CD4-positive, alpha-beta T cell treated with Interleukin-4 for 1 hour (primary cell): ENCODE data around the gene CHSY1.
A peak's percentile ranks its signal among the peaks of the same experiment; 100 is the strongest.

Experiments
- DNase-seq, 2 donors: peaks; one replicate each; pipeline ENCODE4 v3.0.0-alpha.2; 2020 to 2022

The CHSY1 gene

DNA sequence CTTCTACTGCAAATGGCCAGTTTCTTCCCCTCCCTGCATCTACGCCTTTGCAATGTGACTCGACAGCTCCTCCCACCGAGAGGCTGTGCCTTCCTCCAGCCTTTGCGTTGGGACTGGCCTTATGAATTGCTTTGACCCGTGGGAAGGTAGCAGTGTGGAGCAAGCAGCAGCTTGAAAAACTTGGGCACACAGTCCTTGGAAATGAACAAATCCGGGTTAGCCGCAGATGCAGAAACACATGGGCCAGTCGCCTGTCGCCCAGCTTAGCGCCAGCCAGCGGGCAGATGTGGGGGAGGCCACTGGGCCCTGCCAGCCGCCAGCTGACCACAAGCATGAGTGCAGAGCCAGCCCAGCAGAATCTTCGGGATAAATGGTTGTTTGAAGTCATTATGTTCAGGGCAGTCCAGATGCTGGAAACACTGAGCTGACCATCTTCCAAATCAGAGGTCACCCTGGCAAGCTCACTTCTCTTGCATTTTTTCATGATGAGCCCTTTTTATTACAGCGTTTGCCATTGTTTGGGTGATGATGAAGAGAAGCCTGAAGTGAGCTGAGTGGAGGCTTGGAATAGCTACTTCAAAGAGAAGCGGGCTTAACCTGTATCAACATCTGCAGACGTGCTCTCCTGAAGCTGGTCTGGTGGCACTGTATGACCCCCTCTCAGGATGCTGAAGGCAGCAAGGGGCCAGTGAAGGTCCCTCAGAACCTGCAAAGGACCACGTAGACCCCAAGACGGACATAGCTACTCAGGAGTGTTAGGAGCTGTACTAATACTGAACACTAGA is 15.7 kb upstream of the CHSY1 start:
- DNase-seq = no peak

DNA sequence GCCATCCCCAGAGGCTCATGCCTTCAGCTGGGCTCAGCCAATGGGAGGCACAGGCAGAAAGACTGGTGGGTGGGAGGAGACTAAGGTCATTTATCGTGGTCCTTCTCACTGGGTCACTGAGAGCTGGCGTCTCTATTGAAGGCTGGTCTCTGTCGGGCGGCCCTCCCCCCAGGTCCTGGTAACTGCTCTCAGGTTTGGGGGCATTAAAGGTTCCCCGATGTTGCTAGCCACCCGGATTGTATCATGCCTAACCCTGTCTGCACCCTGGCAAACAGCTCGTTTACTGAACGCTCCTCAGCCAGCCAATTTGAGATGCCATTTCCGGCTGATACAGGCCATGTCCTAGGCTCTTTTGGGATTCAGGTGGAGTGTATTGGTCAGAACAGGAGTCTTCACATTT is 14.9 kb upstream of the CHSY1 start:
- no peak for DNase-seq

DNA sequence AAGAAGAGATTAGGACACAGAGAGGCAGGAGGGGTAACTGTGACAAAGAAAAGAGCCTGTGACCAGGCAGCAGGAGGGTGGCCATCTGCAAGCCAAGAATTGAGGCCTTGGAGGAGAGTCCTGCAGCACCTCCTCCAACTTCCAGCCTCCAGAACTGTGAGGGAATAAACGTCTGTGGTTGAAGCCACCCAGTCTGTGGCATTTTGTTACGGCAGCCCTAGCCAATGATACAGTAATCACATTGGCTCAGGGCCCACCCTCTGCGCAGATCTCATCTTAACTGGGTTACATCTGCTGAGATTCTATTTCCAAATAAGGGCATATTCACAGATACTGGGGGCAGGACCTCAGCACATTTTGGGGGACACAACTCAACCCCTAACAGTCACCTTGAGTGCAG is 14.2 kb upstream of the CHSY1 start:
- no peak for DNase-seq

DNA sequence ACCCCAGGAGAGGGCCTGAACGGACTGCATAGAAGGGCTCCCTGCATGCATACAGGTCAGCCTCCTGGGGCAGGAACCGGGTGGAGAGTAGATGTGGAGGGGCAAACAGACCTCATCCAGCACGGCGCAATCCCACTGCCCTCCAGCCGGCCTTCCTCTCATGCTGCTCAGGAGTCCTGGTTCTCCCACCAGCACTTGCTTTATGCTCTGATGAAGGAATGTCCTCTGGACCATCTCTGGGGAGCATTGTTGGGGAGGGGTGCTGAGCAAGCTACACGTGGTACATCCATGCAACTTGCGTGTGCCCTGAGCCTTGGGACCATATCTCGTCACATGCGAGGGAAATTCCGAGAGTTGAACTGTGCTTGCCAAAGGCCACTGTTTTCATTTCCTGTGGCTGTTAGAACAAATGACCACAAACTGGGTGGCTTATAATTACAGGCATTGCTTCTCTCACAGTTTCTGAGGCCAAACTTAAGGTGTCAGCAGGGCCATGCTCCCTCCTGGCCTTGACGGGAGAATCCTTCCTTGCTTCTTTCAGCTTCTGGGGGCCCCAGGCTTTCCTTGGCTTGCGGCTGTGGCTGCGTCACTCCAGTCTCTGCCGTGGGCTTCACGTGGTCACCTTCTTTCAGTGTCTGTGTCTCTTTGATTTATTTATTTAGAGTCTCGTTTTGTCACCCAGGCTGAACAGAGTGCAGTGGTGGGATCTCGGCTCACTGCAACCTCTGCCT is 13.2 kb upstream of the CHSY1 start:
- DNase-seq = no peak

DNA sequence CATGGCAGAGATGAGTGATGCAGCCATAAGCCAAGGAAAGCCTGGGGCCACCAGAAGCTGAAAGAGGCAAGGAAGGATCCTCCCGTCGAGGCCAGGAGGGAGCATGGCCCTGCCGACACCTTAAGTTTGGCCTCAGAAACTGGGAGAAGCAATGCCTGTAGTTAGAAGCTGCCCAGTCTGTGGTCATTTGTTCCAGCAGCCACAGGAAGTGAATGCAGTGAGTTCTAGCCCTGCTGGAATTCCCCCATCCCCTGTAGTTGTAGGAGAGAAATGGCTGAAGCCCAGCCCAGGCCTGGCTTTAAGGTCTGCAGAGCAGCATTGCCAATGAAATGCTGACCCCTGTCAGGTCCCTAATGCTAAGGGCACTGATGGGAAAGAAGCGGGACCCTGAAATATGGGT is 12.2 kb upstream of the CHSY1 start:
- no peak for DNase-seq

DNA sequence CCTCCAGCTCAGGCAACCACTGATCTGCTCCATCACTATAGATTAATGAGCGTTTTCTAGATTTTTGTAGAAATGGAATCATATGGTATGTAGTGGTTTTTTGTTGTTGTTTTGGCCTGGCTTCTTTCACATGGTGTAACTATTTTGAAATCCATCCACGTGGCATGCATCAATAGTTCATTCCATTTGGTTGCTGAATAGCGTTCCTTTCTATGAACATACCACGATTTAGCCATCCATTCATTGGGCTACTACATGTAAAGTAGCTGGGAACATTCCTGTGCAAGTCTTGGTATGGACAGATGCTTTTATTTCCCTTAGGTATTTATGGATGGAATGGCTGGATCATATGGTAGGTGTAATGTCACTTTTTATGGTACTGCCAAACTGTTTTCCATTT is 10.7 kb upstream of the CHSY1 start:
- no peak for DNase-seq

DNA sequence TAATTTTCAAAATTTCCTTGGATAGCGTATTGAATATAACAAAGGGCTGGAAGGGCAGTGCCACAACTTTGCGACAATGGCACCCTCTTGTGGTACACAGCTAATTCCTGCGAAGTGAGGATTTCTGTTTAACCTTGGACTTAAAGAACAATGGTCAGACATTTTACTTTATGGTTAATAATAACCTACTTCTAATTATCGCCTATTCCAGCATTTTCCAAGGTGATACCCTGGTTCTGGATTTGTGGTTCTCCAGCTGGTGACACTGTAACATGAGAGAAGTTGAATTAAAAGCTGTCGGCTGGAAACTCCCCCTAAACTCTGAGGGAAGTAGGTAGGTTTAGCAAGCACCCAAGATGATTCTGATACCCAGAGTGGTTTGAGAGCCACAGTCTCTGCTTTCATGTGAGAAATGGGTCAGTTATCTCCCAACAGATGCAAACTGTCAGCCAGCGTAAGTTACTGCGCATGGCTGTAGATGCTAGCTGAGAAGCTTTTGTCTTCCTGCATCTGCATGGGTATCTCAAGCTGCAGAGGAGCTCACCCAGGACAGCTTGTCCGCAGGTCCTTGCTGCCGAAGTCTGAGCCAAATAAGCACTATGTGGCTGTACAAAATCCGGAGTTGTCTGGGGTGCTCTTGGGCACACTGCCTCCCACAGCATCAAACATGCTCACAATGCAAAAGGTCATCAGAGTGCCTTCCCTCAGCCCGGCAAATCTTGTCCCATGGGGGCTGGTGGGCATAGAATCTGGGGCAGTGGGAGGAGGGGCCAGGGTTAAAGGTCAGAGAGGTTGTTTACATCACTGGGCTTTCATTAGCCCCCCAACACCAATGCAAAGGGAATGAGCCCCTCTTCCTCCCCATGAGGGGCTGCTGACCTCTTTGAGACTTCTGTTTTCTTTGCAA is 6.6 kb upstream of the CHSY1 start:
- peak; percentile 66 to 72 for DNase-seq

DNA sequence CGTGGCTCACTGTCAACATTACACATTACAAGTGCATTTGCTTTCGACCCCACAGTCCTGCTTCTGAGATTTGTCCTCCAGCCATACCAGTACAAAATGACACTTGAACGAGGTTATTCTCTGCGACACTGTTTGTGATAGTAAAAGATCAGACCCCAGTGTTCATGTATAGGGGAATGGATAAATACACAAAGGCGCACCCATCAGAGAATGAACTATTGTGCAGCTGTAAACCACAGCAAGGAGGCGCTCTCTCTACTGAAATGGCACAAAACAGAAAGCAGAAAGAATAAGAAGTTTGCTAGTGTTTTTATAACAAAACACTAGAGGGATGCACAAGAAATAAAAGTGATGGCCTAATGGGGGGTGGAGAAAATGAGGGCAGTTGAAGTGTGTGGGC is 4.9 kb upstream of the CHSY1 start:
- DNase-seq = no peak

DNA sequence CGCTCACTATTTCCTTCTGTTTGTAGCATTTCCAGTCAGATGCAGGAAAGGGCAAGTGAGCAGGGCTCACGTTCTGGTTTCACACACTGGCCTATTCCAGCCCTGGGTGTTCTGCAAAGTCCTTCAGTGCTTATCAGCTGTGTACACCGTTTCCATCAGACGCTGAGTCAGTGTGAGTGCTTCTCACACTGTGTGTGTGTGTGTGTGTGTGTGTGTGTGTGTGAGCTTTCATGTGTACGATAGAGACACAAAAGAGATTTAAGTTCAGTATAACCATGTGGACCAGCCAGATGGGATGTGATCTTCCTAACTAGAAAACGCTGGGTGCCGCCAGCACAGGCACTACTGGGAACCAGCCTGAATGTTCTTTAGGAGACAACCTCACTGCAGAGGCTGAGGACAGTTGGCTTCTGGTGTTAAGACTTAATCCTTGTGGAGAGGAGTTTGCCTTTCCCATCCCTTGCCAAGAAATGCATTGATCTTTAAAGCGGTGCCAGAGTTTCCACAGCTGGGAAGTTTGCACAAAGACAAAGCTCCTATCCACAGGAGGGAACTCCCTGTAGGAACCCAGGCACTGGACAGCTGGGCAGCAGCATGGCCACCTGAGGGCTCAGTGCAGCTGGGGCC is 3.9 kb upstream of the CHSY1 start:
- DNase-seq = no peak

DNA sequence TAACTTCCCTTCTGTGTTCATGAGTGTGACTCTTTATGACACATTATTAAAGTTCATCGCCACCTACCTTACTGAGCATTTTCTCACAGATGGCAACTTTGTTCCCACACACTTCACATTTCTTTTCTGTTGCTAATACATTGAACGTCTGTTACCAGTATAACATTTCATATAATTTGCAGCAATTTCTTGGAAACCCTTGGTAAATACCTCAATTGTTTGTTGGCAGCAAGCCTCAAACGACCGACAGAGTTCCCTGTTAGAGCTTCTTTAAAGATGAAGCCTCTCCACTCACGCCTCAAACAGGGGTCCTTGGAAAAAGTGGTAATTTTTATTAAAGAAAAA is 3.2 kb upstream of the CHSY1 start:
- no peak for DNase-seq

DNA sequence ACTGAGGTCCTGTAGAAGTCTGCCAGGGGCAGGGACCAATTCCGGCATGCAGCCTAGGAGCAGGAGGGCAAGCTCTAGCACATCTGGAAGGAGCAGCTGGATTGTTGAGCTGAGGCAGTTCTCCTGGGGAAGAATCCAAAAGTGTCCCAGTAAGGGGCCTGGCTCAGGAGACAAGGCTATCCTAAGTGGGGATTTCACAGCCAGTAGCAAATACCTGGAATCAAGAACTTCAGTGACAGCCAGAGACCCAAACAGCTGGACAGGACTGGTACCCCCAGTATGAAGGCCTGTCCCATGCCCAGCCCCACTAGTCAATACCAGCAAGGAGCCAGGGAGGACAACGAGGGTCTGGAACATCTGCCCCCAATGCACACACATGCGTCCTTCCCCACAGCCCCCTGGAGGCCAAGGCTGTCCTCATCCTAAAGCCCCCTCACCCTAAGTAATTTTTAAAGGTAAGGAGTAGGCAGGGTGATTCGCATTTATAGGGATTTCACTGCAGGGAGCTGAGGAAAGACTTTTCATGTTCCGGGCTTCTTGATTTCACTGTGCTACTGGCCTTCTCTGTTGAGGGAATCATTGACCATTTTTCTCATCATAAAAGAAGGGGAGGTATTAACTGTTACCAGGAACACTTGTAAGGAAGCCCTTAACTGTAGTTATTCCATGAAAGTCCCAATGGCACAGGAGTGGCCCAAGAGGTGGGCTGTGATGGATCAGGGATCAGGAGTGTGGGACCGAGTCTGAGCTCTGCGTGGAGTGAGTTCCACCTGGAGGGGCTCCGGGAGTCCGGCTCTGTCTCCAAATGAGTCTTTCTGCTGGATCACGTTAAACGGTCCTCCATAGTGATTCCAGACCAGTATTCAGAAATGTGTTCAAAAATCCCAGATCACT is 2.6 kb upstream of the CHSY1 start:
- DNase-seq = no peak

DNA sequence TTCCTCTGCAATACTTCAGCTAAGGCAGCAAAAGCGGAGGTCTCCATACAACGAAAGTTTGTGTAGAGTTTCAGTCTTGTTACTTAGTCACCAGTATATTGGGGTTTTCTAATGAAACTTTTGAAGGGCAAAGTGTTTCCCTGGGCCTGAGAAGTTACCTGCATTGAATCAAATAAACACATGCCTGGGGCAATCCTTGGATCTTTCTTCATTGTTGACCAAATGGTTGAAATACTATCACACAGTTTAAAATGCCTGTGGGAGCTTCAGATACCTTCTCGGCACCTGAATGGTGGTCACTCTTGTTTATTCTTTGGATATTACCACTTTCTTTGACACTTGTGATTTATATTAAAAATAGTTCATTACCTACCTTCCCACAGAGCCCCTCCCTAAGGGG is 988 bp upstream of the CHSY1 start:
- no peak for DNase-seq

DNA sequence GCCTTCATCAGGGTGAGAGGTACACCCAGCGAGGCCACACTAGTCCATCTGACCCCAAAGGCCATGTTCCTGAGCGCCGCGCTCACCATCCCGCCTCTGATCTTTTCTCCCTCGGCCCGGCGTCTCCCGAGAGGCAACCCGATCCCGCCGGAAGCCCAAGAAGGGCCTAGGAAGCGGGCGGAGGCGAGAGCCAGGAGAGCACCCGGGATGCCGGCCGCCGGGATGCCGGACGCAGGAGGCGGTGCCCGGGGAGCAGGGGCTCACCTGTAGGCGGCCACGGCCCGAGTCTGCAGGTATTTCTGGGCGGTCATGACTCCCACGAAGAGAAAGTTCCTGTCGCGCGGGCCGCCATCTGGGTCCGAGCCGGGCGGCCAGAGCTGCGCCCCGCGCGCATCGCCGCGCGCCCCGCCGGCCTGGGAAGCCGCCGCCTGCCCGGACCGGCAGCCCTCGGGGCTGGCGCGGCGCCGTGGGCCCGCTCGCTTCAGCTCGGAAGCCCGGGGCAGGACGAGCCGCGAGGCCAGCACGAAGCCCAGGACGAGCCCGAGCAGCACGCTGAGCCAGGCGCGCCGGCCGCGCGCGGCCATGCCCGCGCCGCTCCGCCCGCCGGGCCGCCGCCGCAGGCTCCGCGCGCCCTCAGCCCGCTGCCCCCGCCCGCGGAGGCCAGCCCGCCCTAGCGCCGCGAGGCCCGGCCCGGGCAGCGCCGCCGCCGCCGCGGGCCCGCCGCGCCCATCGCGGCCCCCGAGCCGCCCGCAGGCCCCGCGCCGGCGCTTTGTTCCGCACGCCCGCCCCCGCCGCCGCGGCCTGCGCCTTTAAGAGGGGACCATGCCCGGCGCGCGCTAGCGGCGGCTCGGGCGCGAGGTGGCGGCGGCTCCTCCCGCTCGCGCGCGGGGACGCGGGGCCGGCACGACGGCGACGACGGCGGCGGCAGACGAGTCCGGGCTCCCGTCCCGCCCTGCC is 697 bp downstream of the CHSY1 start:
- DNase-seq = no peak

DNA sequence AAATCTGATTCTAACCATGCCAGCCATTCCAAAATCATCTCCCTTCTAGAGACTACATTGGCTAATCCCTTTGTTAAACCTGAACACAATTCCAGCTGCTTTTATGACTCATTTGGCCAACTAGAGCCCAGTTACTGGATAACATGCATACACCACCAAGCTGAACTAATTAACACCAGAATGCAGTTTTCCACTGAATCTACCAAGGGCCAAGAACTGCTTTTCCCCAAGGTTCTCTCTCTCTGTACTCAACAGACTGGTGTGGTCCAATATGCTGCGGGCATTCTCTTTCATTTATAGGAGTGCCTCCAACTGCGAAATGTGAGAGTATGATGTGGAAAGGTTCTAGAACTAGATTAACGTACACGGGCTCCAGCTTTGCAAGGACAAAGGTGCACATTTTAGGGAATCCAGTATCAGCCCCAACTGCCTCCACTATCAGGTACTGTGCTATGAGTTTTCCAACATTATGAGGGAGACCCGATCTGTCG is 1.5 kb downstream of the CHSY1 start:
- DNase-seq = no peak

DNA sequence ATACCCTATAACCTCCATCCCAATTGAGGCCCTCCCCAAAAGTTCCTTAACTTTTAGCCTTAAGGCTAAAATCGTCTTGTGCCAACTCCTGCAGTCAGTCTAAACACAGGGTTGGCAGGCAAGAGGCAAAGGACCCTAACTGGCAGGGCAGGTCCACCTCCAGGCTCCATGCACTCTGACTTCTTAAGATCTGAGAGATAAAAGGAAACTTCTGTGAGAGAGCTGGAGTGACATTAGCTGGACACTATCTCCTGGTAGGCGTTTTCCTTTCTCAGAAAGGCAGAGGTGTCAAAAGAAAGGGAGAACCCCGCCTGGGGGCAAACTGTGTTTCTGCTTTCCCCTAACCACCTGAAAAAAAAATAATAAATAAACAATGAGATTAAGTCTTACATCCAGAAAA is 3.6 kb downstream of the CHSY1 start:
- DNase-seq = no peak

DNA sequence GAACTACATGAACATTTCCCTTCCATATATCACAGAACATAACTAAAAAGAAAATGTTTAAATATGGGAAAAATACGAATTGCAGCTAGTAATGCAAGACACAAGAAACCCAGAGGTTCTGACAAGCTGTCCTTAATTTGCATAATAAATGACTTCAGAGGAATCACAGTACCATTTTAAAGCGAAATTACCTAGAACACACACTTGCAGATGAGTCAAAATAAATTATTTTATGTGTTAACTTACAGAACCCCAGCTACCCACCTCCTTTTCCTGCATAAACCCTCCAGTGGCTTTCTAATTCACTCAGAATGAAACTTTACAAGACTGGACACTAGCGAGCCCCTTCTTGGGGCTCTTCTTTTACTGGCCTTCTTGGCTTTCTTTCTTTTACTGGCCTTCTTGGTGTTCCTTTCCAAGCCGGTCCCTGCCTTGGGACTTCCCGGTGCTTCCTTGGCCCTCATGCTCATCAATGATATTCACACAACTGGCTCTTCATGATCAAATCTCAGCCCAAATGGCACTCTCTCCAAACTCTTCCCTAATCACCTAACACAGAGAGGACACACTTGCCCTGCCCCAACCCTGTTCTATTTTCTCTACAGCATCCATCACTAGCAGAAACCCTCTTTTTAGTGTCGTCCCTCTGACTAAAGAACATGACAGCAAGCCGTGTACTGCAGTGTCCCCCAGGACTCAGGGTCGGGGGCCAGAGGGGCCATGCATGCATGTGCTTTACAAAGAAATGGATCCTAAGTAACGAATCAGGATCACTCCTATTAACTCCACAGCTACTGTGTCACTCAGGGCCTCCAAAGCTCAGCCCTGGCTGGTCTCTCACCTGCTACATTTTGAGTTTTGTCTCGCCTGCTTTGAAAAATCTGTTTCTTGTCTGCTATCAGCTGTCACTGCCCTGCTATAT is 4.8 kb downstream of the CHSY1 start:
- no peak for DNase-seq

DNA sequence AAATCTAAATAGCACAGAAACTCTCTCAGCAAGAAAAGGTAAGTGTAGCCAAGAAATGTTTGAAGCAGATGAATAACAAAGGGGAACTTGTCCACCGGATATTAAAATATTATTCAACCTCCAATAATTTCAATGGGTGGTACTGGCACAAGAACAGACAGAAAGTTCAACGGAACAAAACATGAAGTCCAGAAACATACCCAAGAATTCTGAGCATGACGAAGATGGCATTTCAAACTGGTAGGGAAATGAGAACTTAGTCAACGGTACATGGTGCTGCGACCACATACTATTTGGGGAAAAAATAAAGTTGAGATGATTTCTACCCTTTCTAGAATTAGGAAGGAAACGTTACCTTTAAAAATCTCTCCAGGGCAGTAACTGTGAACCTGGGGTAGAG is 5.5 kb downstream of the CHSY1 start:
- DNase-seq = no peak

DNA sequence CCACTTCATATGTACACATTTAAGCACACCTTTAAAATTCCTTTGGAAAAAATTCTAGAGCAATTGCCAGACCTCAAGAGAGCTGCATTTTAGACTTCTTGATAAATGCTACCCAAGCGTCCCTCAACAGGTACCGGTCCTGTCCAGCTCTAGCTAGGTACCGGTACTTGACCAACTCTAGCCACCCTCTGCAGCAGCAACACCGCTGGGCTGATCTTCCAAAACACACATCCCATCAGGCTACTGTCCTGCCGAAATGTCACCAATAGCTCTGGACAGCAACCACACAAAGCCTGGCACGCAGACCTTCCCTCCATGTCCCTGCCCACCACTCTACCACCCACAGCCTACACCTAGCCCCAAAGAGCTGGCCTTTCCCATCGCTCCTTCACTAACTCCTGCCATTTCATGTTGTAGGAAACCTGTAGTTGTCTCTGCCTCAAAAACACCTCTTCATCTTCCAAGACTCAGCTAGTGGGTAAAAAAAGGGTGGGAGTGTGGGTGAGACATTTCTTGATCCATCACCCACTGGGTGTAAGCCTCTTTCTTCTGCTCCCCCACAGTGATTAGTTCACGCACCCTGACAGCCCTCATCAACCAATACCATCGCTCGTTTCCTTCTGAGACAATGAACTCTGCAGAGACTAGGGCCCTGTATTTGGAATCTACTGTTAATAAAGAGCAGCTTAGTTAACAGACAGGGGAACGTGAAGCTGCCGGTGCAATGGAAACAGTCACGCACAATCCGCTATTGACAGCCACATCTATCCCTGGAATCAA is 6.8 kb downstream of the CHSY1 start:
- DNase-seq = no peak
